H7 (cell line): ENCODE results near the gene TFCP2L1. TPM values are rescaled to one million over a fixed set of nuclear protein-coding genes. Genes with fewer than 3 reads are reported as not detected.

ENCODE experiments used
- DNase-seq: peaks from one replicate; pipeline ENCODE4 v3.0.0; 2012
- H3K27me3 ChIP-seq: 2 replicates; pipeline ENCODE4 v1.6.0; 2011; ENCODE audit warnings: mild to moderate bottlenecking, low read length; ENCODE audit not compliant: control insufficient read depth, insufficient read depth
- H3K36me3 ChIP-seq: replicated peaks from 2 replicates; pipeline ENCODE4 v1.5.1; 2011; ENCODE audit warnings: low read length; ENCODE audit not compliant: control insufficient read depth, insufficient read depth
- H3K4me3 ChIP-seq: 2 replicates; pipeline ENCODE4 v1.5.1; 2011; ENCODE audit warnings: low read depth, mild to moderate bottlenecking, control low read depth, low read length, moderate library complexity; ENCODE audit not compliant: insufficient read depth
- total RNA-seq: library from RNA; depleted of rRNA; stranded (reverse); fragments of >200 nt; shearing (Covaris generic); gene quantifications from 2 replicates; pipeline ENCODE4 v1.2.3, GENCODE V29; 2014

Gene TFCP2L1
- total RNA-seq, 1 experiment from 2014 or later: 1.2 TPM

GRCh38 chr2:121246704-121247255 lies 38.2 kb downstream of the TFCP2L1 start:
- no peaks in the 10 kb centered on the region for H3K36me3 ChIP-seq
- no peaks in the 10 kb centered on the region for H3K27me3 ChIP-seq
- no peak for DNase-seq
- H3K4me3 ChIP-seq: no peak overlapping the region

GRCh38 chr2:121245913-121246312 lies 39.1 kb downstream of the TFCP2L1 start:
- H3K27me3 ChIP-seq: no peaks in the 10 kb centered on the region
- no peak for DNase-seq
- no peaks in the 10 kb centered on the region for H3K36me3 ChIP-seq
- no peak overlapping the region for H3K4me3 ChIP-seq

GRCh38 chr2:121245120-121245820 lies 39.7 kb downstream of the TFCP2L1 start:
- Histone ChIP-seq H3K36me3 (no peaks in the 10 kb centered on the region), H3K27me3 (no peaks in the 10 kb centered on the region)
- DNase-seq: no peak

DNA sequence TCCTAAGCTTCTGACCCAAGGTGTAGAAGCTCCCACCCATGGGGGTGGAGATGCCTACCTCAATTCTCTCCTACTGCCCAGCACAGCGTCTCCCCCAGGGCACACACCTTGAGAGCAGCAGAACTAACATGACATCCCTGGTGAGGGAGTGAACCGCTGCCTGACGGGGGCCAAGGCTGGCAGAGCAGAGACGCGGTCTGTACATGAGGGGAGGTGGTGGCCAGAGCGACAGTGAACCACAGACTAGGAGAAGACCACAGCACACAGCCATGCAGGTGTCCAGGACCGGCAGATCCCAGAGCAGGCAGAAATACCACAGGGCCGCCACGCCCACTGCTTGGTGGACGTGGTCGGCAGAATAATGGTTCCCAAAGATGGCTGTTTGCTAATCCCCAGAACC lies 40.4 kb downstream of the TFCP2L1 start:
- DNase-seq: no peak
- no peak overlapping the region for H3K4me3 ChIP-seq
- H3K36me3 ChIP-seq: no peaks in the 10 kb centered on the region
- H3K27me3 ChIP-seq: no peaks in the 10 kb centered on the region

More at GRCh38 chr2:121245120-121245820, 39.7 kb downstream of the TFCP2L1 start:
- H3K4me3 ChIP-seq: no peak overlapping the region

- DNase-seq: no peak
- Histone ChIP-seq H3K27me3 (no peaks in the 10 kb centered on the region), H3K36me3 (no peaks in the 10 kb centered on the region), H3K4me3 (no peak overlapping the region)
Observed at GRCh38 chr2:121243821-121244460, 41.1 kb downstream of the TFCP2L1 start.

DNA sequence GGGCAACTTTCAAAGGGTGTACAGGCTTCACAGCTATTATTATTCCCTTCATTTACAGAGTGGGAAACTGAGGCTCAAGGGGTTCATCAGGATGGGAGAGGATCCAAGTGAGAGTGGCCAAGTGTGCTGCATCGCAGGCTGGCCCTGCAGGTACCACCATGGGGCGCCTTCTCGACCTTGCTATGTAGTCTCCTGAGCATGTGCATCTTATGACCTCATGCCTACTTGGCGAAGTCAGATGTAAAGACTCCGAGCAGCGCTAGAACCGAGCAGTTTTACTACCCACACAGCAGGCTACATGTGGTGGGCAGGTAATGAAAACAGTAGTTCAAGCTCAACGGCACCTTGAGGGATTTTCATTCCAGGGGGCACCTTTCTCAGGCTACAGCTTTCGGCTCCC lies 42.0 kb downstream of the TFCP2L1 start:
- H3K27me3 ChIP-seq: no peaks in the 10 kb centered on the region
- no peak overlapping the region for H3K4me3 ChIP-seq
- DNase-seq: no peak
- H3K36me3 ChIP-seq: no peaks in the 10 kb centered on the region

- Histone ChIP-seq H3K36me3 (no peaks in the 10 kb centered on the region; the same call in none of the 2 replicates), H3K4me3 (no peak overlapping the region), H3K27me3 (no peaks in the 10 kb centered on the region)
- DNase-seq: no peak
Observed at GRCh38 chr2:121242175-121242875, 42.7 kb downstream of the TFCP2L1 start.

DNA sequence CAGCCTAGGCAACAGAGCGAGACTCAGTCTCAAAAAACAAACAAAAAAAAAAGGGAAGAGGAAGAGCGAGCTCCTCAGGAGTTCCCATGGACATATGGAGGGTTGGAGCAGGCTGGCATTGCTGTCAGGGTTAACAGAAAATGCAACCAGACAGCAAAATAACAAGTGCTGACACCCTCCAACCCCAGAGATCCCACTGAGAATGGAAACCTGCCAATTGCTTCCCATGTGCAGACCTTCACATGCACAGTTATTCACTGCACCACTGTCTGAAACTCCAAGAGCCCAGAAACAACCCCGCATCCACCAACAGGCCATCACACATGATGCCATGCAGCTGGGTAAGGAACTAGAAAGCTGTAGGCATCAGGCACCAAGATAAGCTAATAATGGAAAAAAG lies 43.5 kb downstream of the TFCP2L1 start:
- Histone ChIP-seq H3K27me3 (no peaks in the 10 kb centered on the region), H3K4me3 (no peak overlapping the region), H3K36me3 (no peaks in the 10 kb centered on the region; the same call in none of the 2 replicates)
- DNase-seq: no peak

- no peak for DNase-seq
- H3K4me3 ChIP-seq: no peak overlapping the region
- no peaks in the 10 kb centered on the region for H3K27me3 ChIP-seq
- no peaks in the 10 kb centered on the region; the same call in none of the 2 replicates for H3K36me3 ChIP-seq
Observed at GRCh38 chr2:121240436-121240835, 44.6 kb downstream of the TFCP2L1 start.

- Histone ChIP-seq H3K27me3 (no peaks in the 10 kb centered on the region), H3K36me3 (no peaks in the 10 kb centered on the region; the same call in none of the 2 replicates), H3K4me3 (no peak overlapping the region)
- no peak for DNase-seq
Observed at GRCh38 chr2:121239969-121240368, 45.0 kb downstream of the TFCP2L1 start.

GRCh38 chr2:121239471-121239870 lies 45.5 kb downstream of the TFCP2L1 start:
- Histone ChIP-seq H3K27me3 (no peaks in the 10 kb centered on the region), H3K4me3 (no peak overlapping the region), H3K36me3 (no peaks in the 10 kb centered on the region; the same call in none of the 2 replicates)
- no peak for DNase-seq

- Histone ChIP-seq H3K27me3 (no peaks in the 10 kb centered on the region), H3K4me3 (no peak overlapping the region), H3K36me3 (no peaks in the 10 kb centered on the region; the same call in none of the 2 replicates)
- DNase-seq: no peak
Observed at GRCh38 chr2:121238828-121239227, 46.2 kb downstream of the TFCP2L1 start.

DNA sequence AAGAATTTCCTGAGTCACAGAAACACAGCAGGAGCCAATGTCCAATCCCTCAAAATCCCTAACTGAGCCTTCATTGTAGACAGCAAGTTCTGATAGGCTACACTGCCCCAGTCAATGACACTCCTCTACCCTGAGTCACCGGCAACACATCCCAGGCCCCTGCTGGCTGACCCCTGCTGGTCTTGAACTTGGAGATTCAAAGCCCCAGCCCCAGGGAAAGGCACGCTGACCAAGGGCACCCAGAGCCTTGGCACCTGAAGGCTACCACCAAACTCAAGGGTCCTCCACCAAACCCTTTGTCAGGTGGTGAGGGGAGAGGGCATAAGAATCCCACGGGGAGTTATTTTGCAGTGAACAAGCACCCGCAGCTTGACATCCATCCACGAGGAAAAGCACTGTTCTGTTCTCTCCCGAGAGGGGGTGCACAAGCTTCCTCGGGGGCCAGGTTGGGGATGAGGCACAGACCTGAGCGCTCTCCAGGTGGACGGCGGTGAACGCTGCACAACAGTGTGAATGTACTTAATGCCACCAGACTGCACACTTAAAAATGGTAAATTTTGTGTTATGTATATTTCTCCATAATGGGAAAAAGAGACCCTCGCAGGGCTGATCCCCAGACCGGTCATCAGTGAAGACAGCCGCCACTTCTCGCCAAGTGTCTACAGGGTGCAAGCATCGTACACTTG lies 46.9 kb downstream of the TFCP2L1 start:
- DNase-seq: no peak
- Histone ChIP-seq H3K4me3 (no peak overlapping the region), H3K36me3 (no peaks in the 10 kb centered on the region; the same call in none of the 2 replicates), H3K27me3 (no peaks in the 10 kb centered on the region)

GRCh38 chr2:121237336-121237979 lies 47.5 kb downstream of the TFCP2L1 start:
- DNase-seq: no peak
- no peaks in the 10 kb centered on the region; the same call in none of the 2 replicates for H3K36me3 ChIP-seq
- no peak overlapping the region for H3K4me3 ChIP-seq
- H3K27me3 ChIP-seq: no peaks in the 10 kb centered on the region
